IPS-NIHi7 (cell line): ENCODE data around the gene YPEL2.
"Not testable (repeated sequence)": the region's sequence is repeated elsewhere in the genome, so short reads cannot be mapped to it uniquely, and the experiment has no call there.

Source experiments
- DNase-seq: peaks from one replicate; pipeline ENCODE4 v3.0.0; 2012; ENCODE audit warnings: mixed read lengths; ENCODE audit errors: extremely low spot score

YPEL2 gene

GRCh38 chr17:59406808-59407381 lies 75.4 kb downstream of the YPEL2 start:
- no peak for DNase-seq

GRCh38 chr17:59409336-59410048 lies 78.0 kb downstream of the YPEL2 start:
- no peak for DNase-seq

- DNase-seq = no peak
Measured at GRCh38 chr17:59410049-59410437, 78.6 kb downstream of the YPEL2 start.

- DNase-seq = not testable (repeated sequence)
Measured at GRCh38 chr17:59412431-59412830, 81.0 kb downstream of the YPEL2 start.

GRCh38 chr17:59413014-59413766 lies 81.7 kb downstream of the YPEL2 start:
- no peak for DNase-seq

GRCh38 chr17:59415397-59415796 lies 83.9 kb downstream of the YPEL2 start:
- DNase-seq = no peak

DNA sequence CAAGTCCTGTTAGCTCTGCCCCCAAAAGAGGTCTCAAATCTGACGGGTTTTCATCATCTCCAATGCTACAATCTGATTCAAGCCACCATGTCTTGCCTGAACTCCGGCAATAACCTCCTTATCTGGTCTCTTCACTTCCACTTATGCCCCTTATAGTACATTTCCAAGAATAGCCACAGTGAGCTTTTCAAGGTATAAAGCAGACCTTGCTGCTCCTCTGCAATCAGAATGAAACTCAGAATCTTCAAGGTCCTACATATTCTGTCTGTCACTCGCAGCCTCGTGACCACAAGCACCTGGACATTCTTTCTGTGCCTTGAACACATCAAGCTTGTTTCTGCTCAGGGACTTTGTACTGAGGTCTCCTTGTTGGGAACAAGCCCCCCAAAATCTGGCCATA lies 84.7 kb downstream of the YPEL2 start:
- no peak for DNase-seq

DNA sequence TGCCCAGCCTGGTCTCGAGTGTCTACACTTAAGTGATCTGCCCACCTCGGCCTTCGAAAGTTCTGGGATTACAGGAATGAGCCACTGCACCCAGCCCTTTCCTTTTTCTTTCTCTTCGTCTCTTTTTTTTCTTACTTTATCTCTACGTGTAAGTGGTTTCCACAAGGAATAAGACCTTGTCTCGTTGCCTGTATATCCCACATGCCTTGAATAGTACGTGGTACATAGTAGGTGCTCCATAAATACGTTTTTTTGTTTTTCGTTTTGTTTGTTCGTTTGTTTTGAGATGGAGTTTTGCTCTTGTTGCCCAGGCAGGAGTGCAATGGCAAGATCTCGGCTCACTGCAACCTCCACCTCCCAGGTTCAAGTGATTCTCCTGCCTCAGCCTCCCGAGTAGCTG lies 86.0 kb downstream of the YPEL2 start:
- no peak for DNase-seq

GRCh38 chr17:59418732-59419166 lies 87.3 kb downstream of the YPEL2 start:
- DNase-seq = no peak

DNA sequence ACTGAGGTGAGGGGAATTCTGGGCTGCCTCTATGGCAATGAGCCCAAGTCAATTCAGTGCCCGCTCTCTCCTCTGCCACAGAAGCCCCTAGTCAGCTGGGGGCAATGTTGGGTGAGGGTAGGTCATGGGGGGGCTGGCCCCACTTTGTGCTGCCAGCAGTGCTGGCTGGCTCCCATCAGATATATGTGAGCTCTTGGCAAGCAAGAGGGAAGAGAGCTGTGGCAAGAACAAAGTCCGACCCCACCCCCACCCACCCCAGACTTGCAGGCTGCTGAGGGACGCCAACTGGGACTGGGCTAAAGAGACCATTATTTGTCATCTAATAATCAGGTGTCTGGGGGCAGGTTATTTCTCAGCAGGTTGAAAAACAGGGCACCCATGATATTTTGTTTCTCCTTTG lies 89.4 kb downstream of the YPEL2 start:
- no peak for DNase-seq

- no peak for DNase-seq
Measured at GRCh38 chr17:59421722-59422121, 90.3 kb downstream of the YPEL2 start.

DNA sequence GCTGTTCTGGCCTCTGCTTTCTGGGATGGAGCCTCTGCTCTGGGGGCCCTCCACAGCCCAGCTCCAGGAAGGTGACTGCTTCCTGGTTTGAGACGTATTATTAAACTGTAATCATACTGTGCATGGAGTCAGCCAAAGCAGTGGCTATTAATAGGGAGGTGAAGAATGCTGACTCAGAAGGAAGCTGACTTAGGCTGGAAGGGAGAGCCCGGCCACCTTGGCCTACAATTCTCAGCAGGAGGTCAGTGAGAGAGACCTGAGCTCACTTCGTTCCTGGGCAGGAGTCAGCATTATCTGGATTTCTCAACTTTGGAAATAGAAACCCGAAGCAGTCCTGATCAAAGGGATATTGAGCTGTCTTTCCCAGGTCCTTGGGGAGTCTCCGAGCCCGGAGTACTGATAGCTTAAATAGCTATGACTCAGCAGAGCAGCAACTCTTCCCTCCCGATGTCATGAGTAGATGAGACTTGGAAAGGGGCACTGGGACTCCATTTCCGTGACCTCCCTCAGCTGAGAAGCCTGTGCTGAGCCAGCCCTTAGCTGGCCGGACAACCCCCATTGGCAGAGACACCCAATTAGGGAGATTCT lies 91.8 kb downstream of the YPEL2 start:
- DNase-seq = peak; percentile 40

GRCh38 chr17:59423903-59424302 lies 92.4 kb downstream of the YPEL2 start:
- DNase-seq = no peak

GRCh38 chr17:59424331-59424730 lies 92.9 kb downstream of the YPEL2 start:
- DNase-seq = no peak

GRCh38 chr17:59425085-59425931 lies 93.9 kb downstream of the YPEL2 start:
- no peak for DNase-seq

DNA sequence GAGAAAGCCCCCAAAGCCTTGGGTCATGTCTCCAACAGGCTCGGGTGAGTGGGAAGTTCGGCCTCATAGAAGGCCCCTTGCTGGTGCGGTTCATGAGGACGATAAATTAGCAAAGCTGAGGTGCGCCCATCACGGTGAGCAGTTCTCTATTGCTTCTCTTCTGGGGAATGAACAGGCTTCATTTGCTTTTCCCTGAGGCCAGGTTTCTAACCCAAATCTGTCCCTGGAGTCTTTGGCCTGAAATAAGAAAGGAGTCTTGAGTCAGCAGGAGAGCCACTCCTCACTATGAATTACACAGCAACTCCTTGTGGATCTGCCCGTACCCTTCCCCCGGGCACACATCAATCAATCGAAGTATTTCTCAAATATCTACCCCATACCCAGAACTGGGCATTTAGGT lies 94.6 kb downstream of the YPEL2 start:
- no peak for DNase-seq

DNA sequence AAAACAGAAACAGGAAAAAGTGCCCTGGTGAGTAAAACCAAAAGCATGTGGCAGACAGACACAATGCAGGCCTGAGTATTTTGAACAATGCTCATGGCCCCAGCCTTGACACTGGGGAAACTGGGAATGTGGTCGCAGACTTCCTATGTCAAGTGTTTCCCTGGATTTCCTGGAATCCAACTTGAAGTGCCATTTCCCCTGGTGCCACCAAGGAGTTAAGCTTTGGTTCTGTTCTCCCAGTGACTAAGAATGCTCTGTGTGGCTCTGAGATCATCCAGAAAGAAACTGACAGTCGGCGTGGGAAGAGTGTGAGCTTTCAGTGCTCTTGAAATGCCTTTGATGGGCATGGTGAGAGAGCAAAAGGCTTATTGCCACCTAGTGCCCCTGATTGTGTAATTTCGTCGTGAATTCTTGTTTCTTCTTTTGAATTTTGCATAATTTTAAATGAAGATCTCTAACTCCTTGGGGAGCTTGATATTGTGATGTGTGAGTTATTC lies 96.0 kb downstream of the YPEL2 start:
- no peak for DNase-seq

DNA sequence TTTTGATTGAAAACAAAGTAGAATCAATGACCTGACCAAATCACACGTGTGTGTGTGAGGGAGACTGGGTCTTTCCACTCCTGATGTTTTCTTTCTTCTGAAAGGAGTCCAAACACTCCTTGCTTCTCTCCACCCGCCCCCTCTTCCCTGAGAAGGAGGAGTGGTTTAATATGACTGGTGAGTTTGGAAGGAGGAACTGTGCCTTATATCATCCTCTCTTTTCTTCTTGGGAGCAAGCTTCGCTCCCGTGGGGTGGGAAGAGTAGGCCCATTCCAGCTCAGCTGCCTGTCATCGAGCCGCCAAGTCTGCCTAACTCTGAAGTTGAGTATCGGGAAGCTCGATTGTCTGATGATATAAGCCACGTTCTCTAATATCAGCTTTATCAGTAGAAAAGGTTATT lies 96.5 kb downstream of the YPEL2 start:
- DNase-seq = no peak

- no peak for DNase-seq
Measured at GRCh38 chr17:59428916-59429485, 97.5 kb downstream of the YPEL2 start.

DNA sequence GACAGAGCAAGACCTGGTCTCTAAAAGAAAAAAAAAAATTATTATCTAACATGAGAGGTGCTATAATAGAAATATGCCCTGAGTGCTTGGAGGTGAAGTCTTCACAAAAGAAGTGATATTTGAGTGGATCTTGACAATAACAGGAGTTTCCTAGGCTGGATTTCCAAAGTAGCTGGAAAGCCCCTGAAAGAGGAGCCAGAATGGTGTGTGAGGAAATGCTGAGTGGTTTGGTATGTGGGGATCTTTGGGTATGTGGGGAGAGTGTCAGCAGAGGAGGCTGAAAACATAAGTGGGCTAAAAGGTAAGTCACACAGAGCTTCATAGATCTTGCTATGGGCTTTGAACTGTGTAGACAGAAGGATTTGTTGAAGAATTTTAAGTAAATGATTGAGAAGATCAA lies 100.1 kb downstream of the YPEL2 start:
- no peak for DNase-seq

- DNase-seq = no peak
Measured at GRCh38 chr17:59432657-59433056, 101.2 kb downstream of the YPEL2 start.
